ENCODE results near the gene DTWD1. TPM values are rescaled to one million over a fixed set of nuclear protein-coding genes. Genes with fewer than 3 reads are reported as not detected.

The DTWD1 gene
- total and polyA plus RNA-seq, 10 of the 15 experiments (the other 5 are each of a cell fraction or from before 2014, with no cell fraction given): 13.9 to 32.0 (median 19.3) TPM

- intact Hi-C loops (cut with micrococcal nuclease; ENCODE audit: unreplicated experiment): no loop called here
- H3K4me3 ChIP-seq: no peak overlapping the region
- H3K4me2 ChIP-seq (ENCODE audit: control insufficient read depth, insufficient read depth): no peak overlapping the region
- POLR2A ChIA-PET: interaction anchor here (0.7 kb wide), 1 partner anchor 74 kb away, joined by 5 read pairs; no protein-coding TSS in a partner anchor
- TF ChIP-seq POLR2A (IDR thresholded peaks at IDR 0.05; ENCODE audit: low read depth, low read length) (no peak), SRF (IDR thresholded peaks at IDR 0.05; ENCODE audit: low read depth in 2 of 2, low read length in 2 of 2) (no peak), KLF5 (IDR thresholded peaks at IDR 0.05; ENCODE audit: partially characterized antibody) (no peak), POLR2AphosphoS5 (IDR thresholded peaks at IDR 0.05; ENCODE audit: low read length) (no peak), RCOR1 (conservative IDR thresholded peaks at IDR 0.05; ENCODE audit: low read depth, low read length) (no peak), PBX3 (IDR thresholded peaks at IDR 0.05; ENCODE audit: insufficient replicate concordance, low read depth, low read length) (no peak), STAT1 (conservative IDR thresholded peaks at IDR 0.05) (no peak), KAT2A (conservative IDR thresholded peaks at IDR 0.05; ENCODE audit: control insufficient read depth, low read depth, low read length) (no peak), FOXK2 (IDR thresholded peaks at IDR 0.05) (no peak)
- no TSS peak for BruUV-seq (replicated peaks)
- no peaks in the 10 kb centered on the region for H3K79me2 ChIP-seq (ENCODE audit: control insufficient read depth, insufficient read depth, low read length)
- no peaks in the 10 kb centered on the region for H4K20me1 ChIP-seq (ENCODE audit: control insufficient read depth, insufficient read depth)
- DNase-seq (ENCODE audit: low read depth, low spot score): no peak
- SMC1A ChIA-PET (ENCODE audit: uncharacterized antibody, unreplicated experiment): no interaction called here
- WGBS (ENCODE audit: insufficient coverage, insufficient replicate concordance, low lambda C conversion rate, missing lambda C conversion rate): no CpG with 5 or more reads among the region's 2 CpGs
- no peaks in the 10 kb centered on the region for H3K36me3 ChIP-seq (ENCODE audit: control insufficient read depth in 2 of 2, insufficient read depth in 2 of 2, low read length in 1 of 2)
- no peaks in the 10 kb centered on the region for H3K27me3 ChIP-seq (replicated peaks in 1 of 2; ENCODE audit: control insufficient read depth in 2 of 2, insufficient read depth in 2 of 2, low read length in 1 of 2)
- H2AFZ ChIP-seq (ENCODE audit: control insufficient read depth, low read depth, low read length): no peak overlapping the region
- no peaks in the 10 kb centered on the region for H3K4me1 ChIP-seq (ENCODE audit: control insufficient read depth, insufficient read depth, low read length)
- RAD21 ChIA-PET (ENCODE audit: unreplicated experiment): no interaction called here
- no peak overlapping the region for H3K9ac ChIP-seq (ENCODE audit: control insufficient read depth, insufficient read depth, low read length)
- no peak overlapping the region for H3K27ac ChIP-seq (ENCODE audit: control insufficient read depth, insufficient read depth)
- in situ Hi-C loops (cut with MboI): loop anchor here (25.0 kb wide), 1 partner anchor 1268 kb away; the partner anchor contains the start of gene DUT
- ATAC-seq: no peak
- no peak for FAIRE-seq
- H3K9me3 ChIP-seq (replicated peaks; ENCODE audit: control insufficient read depth, insufficient read depth, low read length): no peaks in the 10 kb centered on the region; the same call in 2 of the 3 replicates
- CTCF ChIA-PET: no interaction called here
Measured at GRCh38 chr15:49605588-49605987, 15.3 kb upstream of the DTWD1 start.

All from GM12878 (cell line).